GM15510 (cell line): ENCODE measurements around the gene UCP3.

ENCODE experiments used
- POLR2A ChIP-seq: IDR thresholded peaks from 3 replicates; pipeline ENCODE4 v1.6.1; 2011; ENCODE audit warnings: borderline replicate concordance; ENCODE audit not compliant: insufficient read length; ENCODE audit errors: extremely low read depth

Gene UCP3

DNA sequence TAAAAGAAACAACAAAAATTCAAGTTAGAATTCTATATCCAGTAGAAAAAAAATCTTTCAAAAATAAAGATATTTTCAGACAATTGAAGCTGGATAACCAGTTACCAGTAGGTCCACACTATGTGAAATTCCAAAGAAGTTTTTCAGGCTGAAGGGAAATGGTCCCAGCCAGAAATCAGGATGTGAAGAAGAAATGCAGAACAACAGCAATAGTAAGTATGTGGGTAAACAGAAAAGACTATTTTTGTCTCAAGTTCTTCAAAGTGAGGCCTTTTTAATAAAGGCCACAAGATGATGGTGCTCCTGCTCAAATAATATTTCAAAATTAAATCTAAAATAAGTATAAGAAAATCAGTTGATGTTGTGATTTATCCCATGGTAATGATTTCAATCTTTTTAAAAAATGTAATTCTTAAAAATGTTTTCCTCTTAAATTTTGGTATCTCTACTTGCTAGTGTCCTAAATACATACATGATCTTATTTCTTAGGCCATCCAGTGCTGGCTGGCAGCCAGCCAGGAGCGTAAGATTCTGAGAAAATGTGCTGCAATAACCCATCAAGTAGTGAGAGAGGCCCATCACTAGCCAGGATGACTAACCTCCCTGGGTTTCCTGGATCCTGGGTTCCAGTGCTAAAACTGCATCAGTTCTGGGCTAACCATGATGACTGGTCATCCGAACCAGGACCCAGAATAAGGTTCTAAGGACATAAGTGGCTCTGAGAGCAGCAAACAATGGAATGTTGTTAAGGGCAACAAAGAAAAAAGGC, 15.6 kb upstream of the UCP3 start:
- no peak for TF ChIP-seq POLR2A

DNA sequence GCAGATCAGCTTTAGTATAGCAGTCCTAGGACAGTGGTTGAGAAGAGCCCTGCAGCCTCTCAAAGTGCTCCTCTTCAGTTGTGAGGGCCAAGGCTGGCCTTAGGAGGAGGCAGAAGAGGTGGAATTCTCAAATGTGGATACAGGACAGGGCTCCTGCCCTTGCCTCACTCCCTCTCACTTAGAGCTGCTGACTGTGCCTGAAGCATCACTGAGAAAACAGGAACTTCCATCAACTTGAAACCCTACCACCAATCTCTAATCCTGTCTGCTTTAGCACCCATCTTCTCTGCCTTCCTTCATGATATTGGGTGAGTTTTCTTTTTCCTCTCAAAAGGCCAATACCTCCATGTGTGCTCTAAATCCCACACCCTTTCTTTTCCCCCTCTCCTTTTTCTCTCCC, 14.4 kb upstream of the UCP3 start:
- no peak for TF ChIP-seq POLR2A

DNA sequence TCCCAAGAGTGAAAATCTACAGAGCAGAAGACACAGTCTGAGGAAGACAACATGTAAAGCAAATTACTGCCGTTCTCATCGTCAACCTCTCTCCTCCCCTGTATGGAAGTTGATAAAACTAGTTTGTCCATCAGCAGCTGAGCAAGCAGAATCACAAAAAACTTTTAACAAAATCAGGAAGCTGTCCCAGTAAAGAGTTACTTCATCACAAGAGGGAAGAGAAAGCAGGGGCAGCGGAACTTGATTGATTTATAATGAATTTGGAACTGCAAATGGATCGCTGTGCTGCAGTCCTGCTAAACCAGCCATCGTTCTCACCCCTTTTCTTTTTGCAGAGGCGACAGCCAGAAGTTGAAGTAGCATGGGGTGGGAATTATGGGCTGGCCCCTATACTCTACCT, 13.7 kb upstream of the UCP3 start:
- TF ChIP-seq POLR2A = no peak

DNA sequence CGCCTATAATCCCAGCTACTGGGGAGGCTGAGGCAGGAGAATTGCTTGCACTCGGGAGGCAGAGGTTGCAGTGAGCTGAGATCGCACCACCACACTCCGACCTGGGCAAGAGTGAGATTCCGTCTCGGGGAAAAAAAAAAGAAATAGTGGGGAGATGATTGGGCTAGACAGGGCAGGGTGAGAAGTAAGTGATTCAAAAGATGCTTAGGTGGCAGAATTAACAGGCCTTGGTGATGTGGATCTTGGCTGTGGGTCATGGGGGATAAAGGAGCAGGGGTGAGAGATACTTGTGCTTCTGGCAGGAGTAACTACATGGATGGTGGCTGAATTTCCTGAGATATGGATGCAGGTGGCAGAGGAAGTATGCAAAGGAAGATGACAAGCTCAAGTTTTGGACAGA, 13.1 kb upstream of the UCP3 start:
- no peak for TF ChIP-seq POLR2A

DNA sequence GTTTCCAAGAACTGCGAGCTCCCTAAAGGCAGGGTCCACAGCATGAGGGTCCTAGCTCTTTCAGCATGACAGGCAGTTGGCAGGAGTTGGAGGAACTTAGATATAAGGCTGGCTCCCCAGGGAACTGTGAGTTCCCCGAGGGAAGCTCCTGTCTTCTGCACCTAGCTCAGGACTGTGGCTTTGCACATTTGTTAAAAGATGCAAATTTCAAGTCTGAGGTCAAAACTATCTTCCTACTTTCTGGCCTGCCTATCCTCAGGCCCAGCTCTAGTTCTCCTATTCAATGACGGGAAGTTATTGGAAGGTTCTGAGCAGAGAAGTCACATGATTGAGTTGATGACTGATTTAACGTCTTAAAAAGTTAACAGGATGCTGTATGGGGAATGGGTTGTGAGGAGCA, 11.7 kb upstream of the UCP3 start:
- no peak for TF ChIP-seq POLR2A

DNA sequence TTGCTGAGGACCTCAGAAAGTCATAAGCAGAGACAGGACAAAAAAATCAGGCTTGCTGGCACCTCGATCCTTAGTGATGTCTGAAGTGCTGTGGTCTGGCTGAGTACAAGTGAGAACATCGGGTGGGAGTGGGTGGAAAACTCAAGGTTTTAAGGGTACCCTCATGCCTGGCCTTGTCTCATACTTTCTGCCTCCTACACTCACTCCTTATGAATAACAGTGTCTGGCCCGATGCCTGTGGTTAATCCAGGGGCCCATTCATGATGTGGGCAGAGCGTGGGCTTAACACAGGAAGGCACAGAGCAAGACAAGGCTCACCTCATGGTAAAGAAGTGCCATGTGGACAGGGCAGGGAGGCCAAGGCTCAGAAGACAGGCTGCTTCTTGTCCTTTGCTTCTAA, 11.0 kb upstream of the UCP3 start:
- TF ChIP-seq POLR2A = no peak

DNA sequence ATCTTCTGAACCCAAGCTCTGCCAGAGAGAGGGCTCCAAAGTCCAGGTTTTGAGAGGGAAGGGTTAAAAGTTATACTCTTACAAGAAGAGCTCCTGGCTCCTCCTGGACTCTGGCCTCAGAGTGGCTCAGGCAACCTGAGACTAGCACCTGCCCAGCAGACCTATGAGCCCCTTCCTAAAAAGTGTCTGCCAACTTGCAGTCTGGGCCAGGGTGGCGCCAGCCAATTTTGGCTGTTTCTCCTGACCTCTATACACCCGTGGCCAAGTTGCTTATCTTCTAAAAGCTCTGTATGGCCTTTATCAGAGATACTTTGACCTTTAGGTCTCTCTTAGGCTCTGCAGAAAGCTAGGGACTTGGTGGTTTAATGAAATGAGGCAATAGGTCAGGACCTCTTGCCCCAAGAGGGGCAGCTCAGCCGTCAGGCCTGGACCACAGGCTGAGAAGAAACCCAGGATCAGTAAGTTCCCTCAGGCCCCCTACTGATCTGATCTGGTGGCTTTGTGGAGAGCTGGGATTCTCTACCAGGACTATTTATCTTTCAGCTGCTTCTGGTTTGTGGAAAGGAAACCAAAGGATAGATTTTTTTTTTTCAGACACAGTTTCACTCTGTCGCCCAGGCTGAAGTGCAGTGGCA, 10.3 kb upstream of the UCP3 start:
- TF ChIP-seq POLR2A = no peak

DNA sequence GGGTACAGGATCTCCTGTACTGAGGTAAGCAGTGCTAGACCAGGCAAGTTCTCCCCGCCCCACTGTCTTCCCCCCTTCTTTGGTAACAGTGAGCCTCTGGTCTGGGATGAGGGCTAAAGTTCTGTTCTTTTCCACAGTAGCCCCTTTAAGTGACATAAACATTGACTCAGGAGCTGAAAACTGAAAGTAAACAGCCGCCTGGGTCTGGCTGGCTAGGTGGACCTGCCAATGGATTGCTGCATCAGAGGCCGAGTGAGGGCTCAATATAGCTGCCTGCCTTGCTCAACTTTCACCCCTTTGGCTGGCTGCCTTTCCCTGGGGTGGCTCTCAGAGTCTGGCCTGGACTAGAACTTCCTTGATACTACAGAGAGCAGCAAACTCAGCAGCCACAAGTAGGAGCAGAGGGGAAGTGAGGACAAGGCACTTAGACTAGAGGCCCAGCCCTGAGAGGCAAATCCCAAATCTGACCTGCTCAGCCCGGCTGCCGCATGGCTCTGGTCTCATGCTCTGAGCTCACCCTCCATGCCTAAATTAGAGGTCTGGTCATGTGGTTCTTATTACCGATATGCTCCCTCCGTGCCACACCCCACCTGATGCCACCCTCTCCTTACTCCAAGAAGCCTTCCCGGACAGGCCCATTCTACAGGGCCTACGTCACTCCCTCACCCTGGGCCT, 9.6 kb upstream of the UCP3 start:
- TF ChIP-seq POLR2A = no peak

DNA sequence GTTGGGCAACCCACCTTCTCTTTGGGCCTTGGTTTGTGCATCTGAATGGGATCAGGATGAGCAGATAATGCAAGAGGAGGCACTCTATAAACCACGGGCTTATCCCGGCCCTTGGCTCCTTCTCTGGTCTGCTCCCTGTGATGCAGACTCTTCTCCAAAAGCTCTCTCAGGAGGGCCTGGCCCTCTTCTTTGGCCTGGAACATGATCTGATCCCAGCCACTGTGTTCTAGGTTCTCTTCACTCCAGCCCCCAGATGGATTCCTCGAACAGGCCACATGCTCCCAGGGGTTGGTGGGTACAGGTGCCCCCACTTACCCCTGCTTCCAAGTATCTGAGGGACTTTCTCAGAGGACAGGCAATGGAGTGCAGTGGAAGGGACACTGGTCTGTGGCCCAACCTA, 8.7 kb upstream of the UCP3 start:
- TF ChIP-seq POLR2A = no peak

DNA sequence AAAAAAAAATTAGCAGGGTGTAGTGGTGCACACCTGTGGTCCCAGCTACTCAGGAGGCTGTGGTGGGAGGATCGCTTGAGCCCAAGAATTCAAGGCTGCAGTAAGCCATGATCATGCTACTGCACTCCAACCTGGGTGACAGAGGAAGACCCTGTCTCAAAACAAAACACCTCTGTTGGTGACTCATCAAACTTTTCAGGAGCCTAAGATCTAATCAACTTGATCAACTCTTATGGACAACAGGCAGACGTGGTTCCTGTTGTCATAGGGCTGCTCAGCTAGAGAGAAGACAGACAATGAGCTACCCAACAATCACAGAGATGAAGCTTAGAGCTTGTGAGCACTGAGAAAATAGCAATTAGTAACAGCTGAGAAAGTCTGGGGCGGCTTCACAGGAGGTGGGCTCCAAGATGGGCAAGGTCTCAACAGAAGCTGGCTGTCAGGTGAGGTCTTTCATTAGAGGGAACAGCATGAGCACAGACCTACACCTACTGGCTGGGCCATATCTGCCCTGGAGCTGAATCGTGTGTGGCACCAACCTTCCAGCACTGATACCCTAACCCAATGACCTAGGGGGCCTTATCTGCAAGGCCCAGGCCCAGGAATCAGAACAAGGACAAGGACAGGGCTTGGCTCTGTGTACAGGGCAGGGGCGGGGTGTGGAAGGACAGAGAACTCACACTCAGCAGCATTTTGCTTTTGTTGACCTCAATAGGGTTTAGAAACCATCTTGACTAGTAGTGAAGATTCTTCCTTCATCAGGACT, 7.2 kb upstream of the UCP3 start:
- TF ChIP-seq POLR2A = no peak

DNA sequence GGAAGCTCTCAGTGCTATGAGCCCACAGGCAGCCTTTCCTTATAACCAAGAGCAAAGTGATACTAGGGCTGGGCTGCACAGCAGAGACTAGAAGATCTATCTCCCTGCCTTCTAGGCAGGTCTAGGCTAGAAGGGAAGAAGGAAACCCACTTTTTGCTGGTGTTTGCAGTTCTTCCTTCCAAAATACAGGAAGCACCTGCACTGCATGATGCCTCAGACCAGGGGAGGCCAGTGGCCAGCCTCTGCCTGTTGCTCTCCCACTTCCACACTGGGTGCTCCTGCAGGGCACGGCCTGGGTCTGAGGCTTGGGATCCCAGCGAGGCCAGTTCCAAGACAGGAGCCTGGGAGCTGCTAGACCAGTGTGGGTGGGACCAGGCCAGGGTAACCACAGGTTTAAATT, 6.0 kb upstream of the UCP3 start:
- no peak for TF ChIP-seq POLR2A

DNA sequence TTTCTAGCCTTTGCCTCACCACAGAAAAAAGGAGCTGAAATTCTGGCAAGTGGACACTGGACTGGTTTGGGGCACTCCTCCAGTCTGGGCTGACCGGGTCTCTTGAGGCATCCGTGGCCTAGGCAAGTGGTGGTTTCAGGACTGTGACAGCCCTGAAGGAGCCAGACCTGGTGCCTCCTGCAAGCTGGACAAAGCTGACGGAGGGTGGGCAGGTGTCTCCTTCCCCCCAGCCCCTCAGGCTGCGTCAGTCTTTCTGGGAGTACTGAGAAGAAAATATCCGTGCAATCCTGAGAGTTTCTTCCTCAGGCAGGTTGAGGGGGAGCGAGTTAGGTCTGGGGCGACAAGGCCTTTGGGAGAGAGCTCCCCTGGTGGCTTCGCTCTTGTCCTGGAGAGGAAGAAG, 4.3 kb upstream of the UCP3 start:
- TF ChIP-seq POLR2A = no peak

DNA sequence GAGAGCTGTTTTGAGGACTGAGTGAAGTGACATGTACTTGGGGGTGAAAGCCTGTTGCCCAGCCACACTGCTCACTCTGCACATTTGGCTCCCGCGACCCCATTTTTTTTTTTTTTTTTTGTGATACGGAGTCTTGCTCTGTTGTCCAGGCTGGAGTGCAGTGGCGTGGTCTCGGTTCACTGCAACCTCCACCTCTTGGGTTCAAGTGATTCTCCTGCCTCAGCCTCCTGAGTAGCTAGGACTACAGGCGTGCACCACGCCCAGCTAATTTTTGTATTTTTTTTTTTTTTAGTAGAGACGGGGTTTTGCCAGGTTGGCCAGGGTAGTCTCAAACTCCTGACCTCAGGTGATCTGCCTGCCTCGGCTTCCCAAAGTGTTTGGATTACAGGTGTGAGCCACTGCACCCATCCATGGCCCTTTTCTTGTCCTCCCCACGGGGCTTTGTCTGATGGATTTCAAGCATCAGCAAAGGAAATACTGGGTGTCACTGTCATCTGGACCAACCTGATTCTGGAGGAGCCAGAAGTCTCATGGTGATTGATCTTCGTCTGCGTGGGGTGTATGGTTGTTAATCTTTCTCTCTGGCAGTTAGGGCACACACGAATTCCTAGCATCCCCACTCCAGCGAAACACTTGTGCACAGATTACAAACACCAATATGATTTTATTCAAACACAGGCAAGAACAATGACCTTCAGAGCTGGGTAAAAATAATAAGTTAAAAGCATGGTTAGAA, 3.4 kb upstream of the UCP3 start:
- no peak for TF ChIP-seq POLR2A

DNA sequence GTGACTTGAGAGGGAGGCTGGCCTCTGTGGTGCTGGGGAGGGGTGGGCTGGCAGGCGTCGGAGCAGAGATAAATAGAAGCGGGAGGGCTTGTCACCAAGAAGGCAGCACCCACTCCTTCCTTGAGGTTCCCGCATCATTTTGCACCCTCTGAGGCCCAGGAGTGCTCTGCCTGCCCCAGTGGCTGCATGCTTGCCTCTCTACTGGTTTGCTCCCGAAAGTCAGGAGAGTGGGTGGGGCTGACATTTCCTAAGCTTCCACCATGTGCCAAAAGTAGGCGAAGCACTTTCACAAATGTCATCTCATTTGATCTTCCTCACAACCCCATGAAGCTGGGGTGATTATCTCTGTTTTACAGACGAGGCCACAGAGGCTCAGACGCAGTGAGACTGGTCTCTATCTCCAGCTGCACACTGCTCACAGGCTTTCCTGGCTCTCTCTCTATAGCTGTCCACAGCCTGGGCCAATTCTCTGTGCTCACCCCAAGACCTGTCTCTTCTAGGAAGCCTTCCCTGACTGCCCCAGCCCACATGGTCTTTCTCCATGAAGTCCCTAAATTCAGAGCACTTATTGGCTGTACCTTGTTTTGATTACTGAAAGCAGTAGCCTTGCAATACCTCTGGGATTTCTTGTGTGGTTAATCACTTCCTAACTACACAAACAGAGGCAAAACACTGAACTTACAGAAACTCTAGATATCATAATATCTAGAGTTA, 2.6 kb upstream of the UCP3 start:
- TF ChIP-seq POLR2A = no peak
